ENCODE data around the gene CACNA2D3. TPM values are rescaled to one million over a fixed set of nuclear protein-coding genes. Genes with fewer than 3 reads are reported as not detected.

CACNA2D3 gene
- polyA plus RNA-seq, 2 of the 4 experiments (the other 2 are of a cell fraction): 0.04 to 0.05 TPM

DNA sequence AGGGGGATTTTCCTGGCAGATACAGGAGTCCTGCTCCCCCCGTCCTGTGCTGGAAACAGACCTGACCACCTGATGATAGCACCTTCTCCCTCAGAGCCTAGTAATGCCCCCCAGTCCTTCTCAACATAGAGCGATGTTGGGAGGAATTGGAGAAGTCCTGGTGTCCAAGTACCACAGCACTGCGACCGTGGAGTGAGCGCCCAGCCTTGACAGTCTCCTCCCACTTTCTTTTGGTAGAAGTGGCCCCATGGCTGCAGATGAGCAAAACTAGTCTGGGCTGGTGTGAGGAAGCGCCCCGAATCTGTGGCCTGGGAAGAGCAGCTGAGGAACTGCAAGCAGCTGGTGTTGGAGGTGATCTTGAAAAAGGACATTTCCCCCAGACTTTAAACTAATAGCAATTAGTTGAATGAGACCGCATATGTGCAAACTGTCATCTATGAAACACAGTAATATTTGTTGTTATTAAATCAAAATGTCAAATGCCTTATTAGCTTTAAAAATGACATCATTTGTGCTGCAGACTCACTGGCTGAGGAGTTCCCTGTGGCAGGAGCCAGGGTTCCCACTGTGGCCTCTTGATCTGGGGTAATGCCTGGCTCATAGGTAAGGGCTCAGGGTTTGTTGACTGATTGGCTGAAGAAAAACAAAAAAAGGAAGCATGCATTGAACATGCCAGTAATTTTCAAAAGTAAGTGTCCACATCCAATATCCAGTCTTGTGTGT lies 121.8 kb downstream of the CACNA2D3 start:
- ChIA-PET CTCF (no interaction called here), POLR2A (no interaction called here)
- no peak overlapping the region for H3K27ac ChIP-seq
- 73% methylated on average over 4 of the region's 8 CpGs for WGBS (ENCODE audit: missing lambda C conversion rate)
- peak overlapping the region; percentile 69 for H3K4me2 ChIP-seq
- TF ChIP-seq POLR2A (IDR thresholded peaks at IDR 0.05; ENCODE audit: low read length) (no peak), RCOR1 (IDR thresholded peaks at IDR 0.05; ENCODE audit: low read depth, low read length) (no peak), RNF2 (IDR thresholded peaks at IDR 0.05; ENCODE audit: borderline replicate concordance, low read depth) (no peak), CBX2 (IDR thresholded peaks at IDR 0.05; ENCODE audit: borderline replicate concordance, low read depth) (no peak), CEBPB (IDR thresholded peaks at IDR 0.05) (no peak), SMC3 (IDR thresholded peaks at IDR 0.05) (no peak), NPAS2 (CRISPR knock-in tag; IDR thresholded peaks at IDR 0.05; ENCODE audit: borderline replicate concordance) (no peak), HEYL (CRISPR knock-in tag; IDR thresholded peaks at IDR 0.05) (no peak), JUN (IDR thresholded peaks at IDR 0.05) (no peak), HOXB13 (CRISPR knock-in tag; IDR thresholded peaks at IDR 0.05; ENCODE audit: low read depth) (no peak), ELK1 (IDR thresholded peaks at IDR 0.05; ENCODE audit: low read depth, low read length) (no peak), NR3C1 (IDR thresholded peaks at IDR 0.05) (no peak), CBX8 (IDR thresholded peaks at IDR 0.05) (no peak), RAD21 (conservative IDR thresholded peaks at IDR 0.05 in 1 of 2, IDR thresholded peaks at IDR 0.05 in 1 of 2) (no peak), ZFP36 (IDR thresholded peaks at IDR 0.05; ENCODE audit: borderline replicate concordance, partially characterized antibody) (no peak), KDM5A (IDR thresholded peaks at IDR 0.05) (no peak), MAX (IDR thresholded peaks at IDR 0.05) (no peak)
- TF ChIP-seq, protein P1, sequence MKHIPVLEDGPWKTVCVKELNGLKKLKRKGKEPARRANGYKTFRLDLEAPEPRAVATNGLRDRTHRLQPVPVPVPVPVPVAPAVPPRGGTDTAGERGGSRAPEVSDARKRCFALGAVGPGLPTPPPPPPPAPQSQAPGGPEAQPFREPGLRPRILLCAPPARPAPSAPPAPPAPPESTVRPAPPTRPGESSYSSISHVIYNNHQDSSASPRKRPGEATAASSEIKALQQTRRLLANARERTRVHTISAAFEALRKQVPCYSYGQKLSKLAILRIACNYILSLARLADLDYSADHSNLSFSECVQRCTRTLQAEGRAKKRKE (CRISPR knock-in tag; IDR thresholded peaks at IDR 0.05; ENCODE audit: low read depth): no peak
- TF ChIP-seq, protein P2, sequence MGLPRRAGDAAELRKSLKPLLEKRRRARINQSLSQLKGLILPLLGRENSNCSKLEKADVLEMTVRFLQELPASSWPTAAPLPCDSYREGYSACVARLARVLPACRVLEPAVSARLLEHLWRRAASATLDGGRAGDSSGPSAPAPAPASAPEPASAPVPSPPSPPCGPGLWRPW (IDR thresholded peaks at IDR 0.05): no peak
- TF ChIP-seq, protein P3, sequence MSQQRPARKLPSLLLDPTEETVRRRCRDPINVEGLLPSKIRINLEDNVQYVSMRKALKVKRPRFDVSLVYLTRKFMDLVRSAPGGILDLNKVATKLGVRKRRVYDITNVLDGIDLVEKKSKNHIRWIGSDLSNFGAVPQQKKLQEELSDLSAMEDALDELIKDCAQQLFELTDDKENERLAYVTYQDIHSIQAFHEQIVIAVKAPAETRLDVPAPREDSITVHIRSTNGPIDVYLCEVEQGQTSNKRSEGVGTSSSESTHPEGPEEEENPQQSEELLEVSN (IDR thresholded peaks at IDR 0.05; ENCODE audit: borderline replicate concordance, low read depth): no peak
- DNase-seq (ENCODE audit: low read depth in 1 of 2, low spot score in 1 of 2) (no peak), ATAC-seq (peak in 1 of 2 experiments; percentile 47; a peak in 2 of 6 replicates), FAIRE-seq (no peak)
- no peaks in the 10 kb centered on the region for H3K9me3 ChIP-seq
- peak overlapping the region; percentile 46; the same call in 2 of the 3 replicates for H3K4me3 ChIP-seq
- H3K4me1 ChIP-seq: no peaks in the 10 kb centered on the region

GRCh38 chr3:54251705-54252104 lies 129.4 kb downstream of the CACNA2D3 start:
- ChIA-PET POLR2A (no interaction called here), CTCF (no interaction called here)
- Histone ChIP-seq H3K4me2 (no peak overlapping the region), H3K4me3 (no peak overlapping the region), H3K9me3 (no peaks in the 10 kb centered on the region), H3K4me1 (no peaks in the 10 kb centered on the region), H3K27ac (no peak overlapping the region)
- FAIRE-seq: no peak
- WGBS (ENCODE audit: missing lambda C conversion rate): 4% methylated on average over 3 of the region's 3 CpGs
- no peak for TF ChIP-seq HOXB13 (CRISPR knock-in tag; IDR thresholded peaks at IDR 0.05; ENCODE audit: low read depth)
- no peak for TF ChIP-seq FOSL2 (IDR thresholded peaks at IDR 0.05)
- no peak for TF ChIP-seq FOSL2 (CRISPR knock-in tag; IDR thresholded peaks at IDR 0.05)
- no peak for TF ChIP-seq CBX8 (IDR thresholded peaks at IDR 0.05)
- no peak for TF ChIP-seq MAFK (IDR thresholded peaks at IDR 0.05; ENCODE audit: partially characterized antibody)
- TF ChIP-seq ZC3H11A (IDR thresholded peaks at IDR 0.05): no peak
- TF ChIP-seq ESRRA (IDR thresholded peaks at IDR 0.05; ENCODE audit: borderline replicate concordance, low read length): no peak
- no peak for TF ChIP-seq ELK1 (IDR thresholded peaks at IDR 0.05; ENCODE audit: low read depth, low read length)
- TF ChIP-seq MYC (IDR thresholded peaks at IDR 0.05; ENCODE audit: borderline replicate concordance, low read length): no peak
- no peak for TF ChIP-seq CEBPB (IDR thresholded peaks at IDR 0.05)
- no peak for TF ChIP-seq POLR2A (IDR thresholded peaks at IDR 0.05; ENCODE audit: low read length)
- no peak for TF ChIP-seq NPAS2 (CRISPR knock-in tag; IDR thresholded peaks at IDR 0.05; ENCODE audit: borderline replicate concordance)
- no peak for TF ChIP-seq KDM1A (IDR thresholded peaks at IDR 0.05; ENCODE audit: low read depth)
- no peak for TF ChIP-seq HEYL (CRISPR knock-in tag; IDR thresholded peaks at IDR 0.05)
- no peak for TF ChIP-seq HOXA7 (CRISPR knock-in tag; IDR thresholded peaks at IDR 0.05)
- no peak for TF ChIP-seq BHLHE40 (IDR thresholded peaks at IDR 0.05; ENCODE audit: low read depth, low read length)
- TF ChIP-seq, protein P1 (CRISPR knock-in tag; IDR thresholded peaks at IDR 0.05; ENCODE audit: low read depth): no peak
- no peak for TF ChIP-seq FOXS1 (CRISPR knock-in tag; IDR thresholded peaks at IDR 0.05)
- no peak for TF ChIP-seq KDM5A (IDR thresholded peaks at IDR 0.05)
- no peak for ATAC-seq
- no peak for DNase-seq (ENCODE audit: low read depth in 1 of 2, low spot score in 1 of 2)

All from A549 (cell line).